HG02938 (cell line): ENCODE measurements around the gene TCF3.
"Not testable (repeated sequence)": the region's sequence is repeated elsewhere in the genome, so short reads cannot be mapped to it uniquely, and the experiment has no call there.

Experiments
- ATAC-seq: cut with Tn5 transposase; IDR thresholded peaks from one replicate; pipeline ENCODE4 v1.9.1; 2021; ENCODE audit warnings: mild to moderate bottlenecking, moderate library complexity; ENCODE audit not compliant: unreplicated experiment

Gene TCF3

GRCh38 chr19:1673645-1674292 lies 21.4 kb upstream of the TCF3 start:
- no peak for ATAC-seq

- no peak for ATAC-seq
Measured at GRCh38 chr19:1672769-1673644, 20.6 kb upstream of the TCF3 start.

GRCh38 chr19:1672038-1672768 lies 19.8 kb upstream of the TCF3 start:
- ATAC-seq, result no peak

DNA sequence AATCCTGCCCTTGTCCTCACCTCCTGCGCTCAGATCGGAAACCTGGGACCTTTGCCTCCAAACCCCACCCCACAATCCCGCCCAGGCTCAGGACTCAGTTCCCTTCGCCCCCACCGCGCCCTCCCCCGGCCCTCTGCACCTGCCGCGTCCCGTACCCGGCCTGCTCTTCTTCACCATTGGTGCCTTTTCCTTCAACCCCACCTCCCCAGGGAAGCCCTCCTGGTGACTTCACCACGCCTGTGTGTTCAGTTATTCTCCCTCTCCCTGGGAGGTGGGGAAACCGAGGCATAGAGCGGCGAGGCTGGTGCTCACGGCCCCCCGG lies 19.3 kb upstream of the TCF3 start:
- ATAC-seq, result no peak

DNA sequence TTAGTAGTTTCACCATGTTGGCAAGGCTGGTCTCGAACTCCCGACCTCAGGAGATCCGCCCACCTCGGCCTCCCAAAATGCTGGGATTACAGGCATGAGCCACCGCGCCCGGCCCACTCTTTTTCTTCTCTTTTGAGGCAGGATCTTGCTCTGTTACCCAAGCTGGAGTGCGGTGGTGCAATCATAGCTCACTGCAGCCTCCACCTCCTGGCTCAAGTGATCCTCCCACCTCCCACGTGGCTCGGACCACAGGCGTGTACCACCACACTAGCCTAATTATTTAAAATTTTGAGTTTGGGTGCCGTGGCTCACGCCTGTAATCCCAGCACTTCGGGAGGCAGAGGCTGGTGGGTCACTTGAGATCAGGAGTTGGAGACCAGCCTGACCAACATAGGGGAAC lies 18.3 kb upstream of the TCF3 start:
- not testable (repeated sequence) for ATAC-seq

- no peak for ATAC-seq
Measured at GRCh38 chr19:1668486-1669270, 16.3 kb upstream of the TCF3 start.

DNA sequence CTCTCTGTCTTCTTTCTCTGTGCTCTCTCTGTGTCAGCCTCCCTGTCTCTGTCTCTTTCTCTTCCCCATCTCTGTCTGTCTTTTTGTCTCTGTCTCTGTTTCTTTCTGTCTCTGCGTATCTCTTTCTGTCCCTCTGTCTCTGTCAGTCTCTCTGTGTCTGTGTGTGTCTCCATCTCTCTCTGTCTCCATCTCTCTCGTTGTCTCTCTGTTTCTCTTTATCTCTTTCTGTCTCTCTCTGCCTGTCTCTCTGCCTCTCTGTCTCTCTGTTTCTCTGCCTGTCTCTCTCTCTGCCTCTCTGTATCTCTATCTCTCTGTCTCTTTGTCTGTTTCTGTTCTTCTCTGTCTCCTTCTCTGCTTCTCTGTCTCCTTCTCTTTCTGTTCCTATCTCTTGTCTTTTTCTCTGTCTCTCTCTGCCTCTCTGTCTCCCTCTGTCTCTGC lies 15.7 kb upstream of the TCF3 start:
- ATAC-seq, result no peak

DNA sequence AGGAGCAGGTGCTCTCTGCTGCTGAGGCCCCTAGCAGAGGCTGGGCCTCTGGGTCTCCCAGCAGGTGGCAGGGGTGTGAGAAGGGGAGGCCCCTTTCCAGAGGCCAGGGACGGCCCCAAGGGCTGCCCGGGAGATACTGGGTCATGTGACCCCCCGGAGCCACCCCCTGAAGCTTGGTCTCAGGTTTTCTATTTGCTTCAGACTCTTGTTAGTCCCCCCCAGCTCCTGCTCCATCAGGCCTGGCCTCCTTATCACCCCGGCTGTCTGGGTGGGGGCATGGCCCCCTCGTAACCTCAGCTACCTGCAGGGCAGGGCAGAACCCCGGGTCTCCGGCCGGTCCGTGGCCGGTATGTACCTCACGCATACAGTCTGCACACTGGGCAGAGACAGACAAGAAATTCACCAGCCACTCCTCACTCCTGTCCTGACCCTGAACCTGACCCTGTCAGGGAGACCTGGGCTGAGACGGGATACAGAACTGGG lies 13.2 kb upstream of the TCF3 start:
- no peak for ATAC-seq

- no peak for ATAC-seq
Measured at GRCh38 chr19:1663852-1664251, 11.4 kb upstream of the TCF3 start.

GRCh38 chr19:1663227-1663626 lies 10.8 kb upstream of the TCF3 start:
- ATAC-seq, result not testable (repeated sequence)

DNA sequence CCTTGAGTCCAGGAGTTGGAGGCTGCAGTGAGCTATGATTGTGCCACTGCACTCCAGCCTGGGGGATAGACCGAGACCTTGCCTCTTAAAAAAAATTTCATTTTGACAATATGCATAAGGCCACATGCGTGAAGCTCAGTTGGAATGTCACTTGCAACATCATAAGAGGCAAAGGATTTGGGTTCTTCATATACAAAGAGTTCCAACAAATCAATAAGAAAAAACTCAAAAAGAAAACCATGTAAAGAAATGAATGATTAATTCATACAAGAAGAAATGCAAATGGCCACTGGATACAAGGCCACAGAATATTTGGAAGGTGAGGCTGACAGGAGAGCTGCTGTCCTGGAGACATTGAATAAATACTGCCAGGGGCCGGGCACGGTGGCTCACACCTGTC lies 9.6 kb upstream of the TCF3 start:
- ATAC-seq, result no peak

DNA sequence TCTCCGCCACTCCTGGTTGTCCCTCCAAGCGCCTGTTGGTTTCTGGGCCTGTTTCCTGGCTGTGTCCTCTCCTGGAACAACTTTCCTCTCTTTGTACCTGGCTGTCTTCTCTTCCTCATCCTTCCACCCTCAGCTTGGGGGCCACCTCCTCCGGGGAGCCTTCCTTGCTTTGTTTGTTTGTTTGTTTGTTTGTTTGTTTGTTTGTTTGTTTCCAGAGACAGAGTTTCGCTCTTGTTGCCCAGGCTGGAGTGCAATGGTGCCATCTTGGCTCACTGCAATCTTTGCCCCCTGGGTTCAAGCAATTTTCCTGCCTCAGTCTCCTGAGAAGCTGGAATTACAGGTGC lies 6.6 kb upstream of the TCF3 start:
- no peak for ATAC-seq

GRCh38 chr19:1658150-1659083 lies 6.0 kb upstream of the TCF3 start:
- no peak for ATAC-seq

- ATAC-seq, result no peak
Measured at GRCh38 chr19:1657746-1658145, 5.3 kb upstream of the TCF3 start.

DNA sequence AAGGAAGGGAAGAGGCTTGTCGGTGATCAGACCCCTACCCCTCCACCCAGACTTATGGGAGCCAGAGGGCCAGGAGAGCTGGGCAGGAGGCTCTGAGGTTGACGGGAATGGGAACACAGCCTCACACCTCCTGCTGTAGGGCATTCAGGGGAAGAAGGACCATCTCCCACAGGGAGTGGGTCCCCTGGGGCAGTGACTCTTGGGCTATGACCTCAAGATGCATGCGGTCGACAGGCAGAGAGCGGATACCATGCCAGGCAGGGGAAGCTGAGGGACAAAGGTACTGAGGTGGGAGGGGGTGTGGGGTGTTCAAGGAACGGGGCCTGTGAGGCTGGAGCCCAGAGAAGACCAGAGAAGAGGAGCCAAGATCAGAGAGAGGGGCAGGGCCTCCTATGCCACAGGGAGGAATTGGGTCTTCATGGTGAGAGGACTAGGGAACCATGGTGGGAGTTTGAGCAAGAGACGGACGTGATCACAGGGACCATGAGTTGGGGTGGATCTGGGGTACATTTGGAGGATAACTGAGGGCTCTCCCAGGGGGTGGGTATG lies 4.6 kb upstream of the TCF3 start:
- ATAC-seq, result no peak

GRCh38 chr19:1655987-1656608 lies 3.7 kb upstream of the TCF3 start:
- ATAC-seq, result no peak

DNA sequence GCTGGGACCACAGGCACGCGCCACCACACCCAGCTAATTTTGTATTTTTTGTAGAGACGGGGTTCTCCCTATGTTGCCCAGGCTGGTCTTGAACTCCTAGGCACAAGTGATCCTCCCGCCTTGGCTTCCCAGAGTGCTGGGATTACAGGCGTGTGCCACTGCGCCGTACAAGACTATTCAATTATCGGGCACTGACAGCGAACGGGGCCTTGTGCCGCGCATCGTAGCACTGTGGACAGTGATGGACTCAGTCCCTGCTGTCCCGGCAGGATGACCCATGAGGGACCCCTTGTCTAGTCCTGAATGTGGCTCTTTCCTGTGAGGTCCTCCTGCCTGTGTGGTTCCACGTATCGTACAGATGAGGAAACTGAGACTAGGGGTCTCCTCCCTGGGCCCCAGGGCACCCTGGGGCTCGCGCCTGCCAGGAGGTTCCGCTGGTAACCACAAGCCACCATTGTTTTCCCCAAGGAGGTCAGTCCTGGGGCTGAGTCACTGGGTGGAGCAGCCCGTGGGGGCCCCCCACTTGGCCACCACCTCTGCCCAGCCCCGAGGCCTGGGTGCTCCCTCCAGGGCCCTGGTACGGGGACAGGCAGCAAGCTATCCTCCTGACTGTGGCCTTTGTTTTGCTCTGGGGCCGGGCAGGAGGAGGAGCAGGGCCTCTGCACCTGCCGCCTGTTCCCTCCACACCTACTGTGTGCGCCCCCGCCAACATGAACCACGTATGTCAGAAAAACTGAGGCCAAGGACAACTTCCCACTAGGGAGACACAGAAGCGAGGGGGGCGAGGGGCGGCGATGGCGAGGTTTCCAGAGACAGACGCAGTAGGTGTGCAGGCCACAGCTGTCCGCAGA lies 2.9 kb upstream of the TCF3 start:
- no peak for ATAC-seq

- no peak for ATAC-seq
Measured at GRCh38 chr19:1654178-1654792, 1.9 kb upstream of the TCF3 start.
